HepG2 (cell line): ENCODE results near the gene TUBB2B. TPM values are rescaled to one million over a fixed set of nuclear protein-coding genes. Genes with fewer than 3 reads are reported as not detected.
A peak's percentile ranks its signal among the peaks of the same experiment; 100 is the strongest.

Experiments used
- AGO2 ChIP-seq: fragments of 200-400 bp; formaldehyde crosslinking; optimal IDR thresholded peaks from 2 replicates; pipeline ENCODE3; 2017; ENCODE audit warnings: mild to moderate bottlenecking, low read depth, low read length, moderate library complexity
- ELF4 ChIP-seq: sonication (generic); formaldehyde crosslinking; IDR thresholded peaks from 2 replicates; pipeline ENCODE4 v1.5.0; 2020; ENCODE audit warnings: missing genetic modification reagents, mild to moderate bottlenecking, moderate library complexity, borderline replicate concordance
- YEATS4 ChIP-seq: sonication (generic); formaldehyde crosslinking; IDR thresholded peaks from 2 replicates; pipeline ENCODE4 v1.4.0; 2020; ENCODE audit warnings: missing genetic modification reagents, borderline replicate concordance
- ZBTB20 ChIP-seq: sonication (generic); formaldehyde crosslinking; IDR thresholded peaks from 2 replicates; pipeline ENCODE4 v1.8.1; 2023; ENCODE audit warnings: missing genetic modification reagents, low read depth, mild to moderate bottlenecking, borderline replicate concordance
- ZKSCAN5 ChIP-seq: sonication (generic); formaldehyde crosslinking; IDR thresholded peaks from 2 replicates; pipeline ENCODE4 v1.5.1; 2020; ENCODE audit warnings: mild to moderate bottlenecking, missing genetic modification reagents
- ZNF430 ChIP-seq: sonication (generic); formaldehyde crosslinking; IDR thresholded peaks from 2 replicates; pipeline ENCODE4 v1.9.0; 2021; ENCODE audit warnings: mild to moderate bottlenecking, missing genetic modification reagents
- ZNF577 ChIP-seq: sonication (generic); formaldehyde crosslinking; IDR thresholded peaks from 2 replicates; pipeline ENCODE4 v1.4.0; 2020; ENCODE audit warnings: mild to moderate bottlenecking, low read depth, missing genetic modification reagents, borderline replicate concordance
- ZNF891 ChIP-seq: sonication (generic); formaldehyde crosslinking; IDR thresholded peaks from 2 replicates; pipeline ENCODE4 v1.5.0; 2020; ENCODE audit warnings: mild to moderate bottlenecking, missing genetic modification reagents
- ZSCAN9 ChIP-seq: IDR thresholded peaks from 2 replicates; pipeline ENCODE4 v1.6.1; 2016; ENCODE audit warnings: borderline replicate concordance
- polyA plus RNA-seq, 8 experiments: library from polyadenylated mRNA; depleted of rRNA in 3 of 8; stranded (reverse) in 7 of 8; unstranded in 1 of 8; fragments of >200 nt; fragmentation: Illumina TruSeq in 4 of 8; extraction: Trizol in 4 of 8; gene quantifications; 2 replicates each; pipeline versions ENCODE4 v1.2.1 to v1.2.3, GENCODE V29; 2011 to 2016; ENCODE audit warnings: low read depth in 4 of 8, missing spikeins in 1 of 8, mixed read lengths in 1 of 8; ENCODE audit not compliant: insufficient read depth in 1 of 8
- total RNA-seq, 5 experiments: library from RNA; depleted of rRNA; stranded (reverse); fragments of >200 nt; fragmentation: Illumina TruSeq; extraction: Trizol; gene quantifications; 2 replicates each; pipeline ENCODE4 v1.2.3, GENCODE V29; 2016; ENCODE audit warnings: low read depth in 1 of 5
- TF ChIP-seq, protein P1 (sequence below): sonication (generic); formaldehyde crosslinking; IDR thresholded peaks from 2 replicates; pipeline ENCODE4 v1.5.1; 2020; ENCODE audit warnings: missing genetic modification reagents, mild to moderate bottlenecking, borderline replicate concordance
- TF ChIP-seq, protein P2 (sequence below): IDR thresholded peaks from 2 replicates; pipeline ENCODE4 v1.6.1; 2012; ENCODE audit warnings: inconsistent platforms
- TF ChIP-seq, protein P3 (sequence below): sonication (generic); formaldehyde crosslinking; IDR thresholded peaks from 2 replicates; pipeline ENCODE4 v1.4.0; 2020; ENCODE audit warnings: low read depth, missing genetic modification reagents
- TF ChIP-seq, protein P4 (sequence below): IDR thresholded peaks from 2 replicates; pipeline ENCODE4 v1.6.1; 2016; ENCODE audit warnings: low read depth, control low read depth
- TF ChIP-seq, protein P5 (sequence below): sonication (generic); formaldehyde crosslinking; IDR thresholded peaks from 2 replicates; pipeline ENCODE4 v1.5.1; 2020; ENCODE audit warnings: missing genetic modification reagents, mild to moderate bottlenecking, borderline replicate concordance
- TF ChIP-seq, protein P6 (sequence below): sonication (generic); formaldehyde crosslinking; IDR thresholded peaks from 2 replicates; pipeline ENCODE4 v1.4.0; 2020; ENCODE audit warnings: missing genetic modification reagents
- TF ChIP-seq, protein P7 (sequence below): IDR thresholded peaks from 2 replicates; pipeline ENCODE4 v1.6.1; 2016

Gene TUBB2B
- total and polyA plus RNA-seq, 2 of the 13 experiments (the other 11 are each of a cell fraction or from before 2014, with no cell fraction given), result 10.3 to 23.6 TPM

DNA sequence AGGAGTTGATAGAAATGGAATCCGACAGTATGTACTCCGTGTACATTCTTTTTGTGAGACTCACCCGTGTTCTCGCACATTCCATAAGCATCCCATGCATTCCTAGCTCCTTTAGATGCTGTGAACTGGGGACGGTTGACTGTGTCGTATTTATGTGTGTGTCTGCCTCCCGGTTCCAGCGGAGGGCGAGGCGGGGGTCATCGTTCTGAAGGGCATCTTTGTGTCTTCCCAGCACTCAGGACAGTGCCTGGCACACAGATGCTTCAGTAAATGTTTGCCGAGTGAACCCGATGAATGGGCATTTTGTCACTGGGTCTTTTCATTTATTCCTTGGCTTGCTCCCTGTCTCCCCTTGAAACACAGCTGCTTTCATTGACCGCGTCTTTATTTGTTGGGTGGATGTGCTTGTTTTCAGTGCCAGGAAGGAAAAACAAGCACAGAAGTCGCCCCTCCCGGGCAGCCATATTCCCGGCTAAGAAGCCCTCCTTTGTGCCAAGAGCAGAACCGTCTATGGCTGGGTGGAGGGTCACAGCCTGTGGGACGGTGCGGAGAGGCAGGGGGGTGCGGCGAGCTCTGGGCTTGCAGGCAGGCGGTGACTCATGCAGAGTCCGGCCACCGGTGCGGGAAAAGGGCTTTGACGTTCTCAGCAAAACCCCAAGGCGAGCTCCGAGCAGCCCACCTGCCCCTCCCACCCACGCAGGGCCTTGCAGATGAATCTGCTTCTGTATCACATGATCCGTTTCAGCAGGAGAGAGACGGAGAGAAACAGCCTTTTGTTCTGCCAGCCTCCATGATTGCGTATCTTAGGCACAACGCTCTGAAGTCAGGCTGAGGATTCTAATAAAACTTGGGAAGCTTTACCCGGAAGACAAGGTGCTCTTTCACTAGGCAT is 20.0 kb upstream of the TUBB2B start (continued):
- TF ChIP-seq, protein P1, sequence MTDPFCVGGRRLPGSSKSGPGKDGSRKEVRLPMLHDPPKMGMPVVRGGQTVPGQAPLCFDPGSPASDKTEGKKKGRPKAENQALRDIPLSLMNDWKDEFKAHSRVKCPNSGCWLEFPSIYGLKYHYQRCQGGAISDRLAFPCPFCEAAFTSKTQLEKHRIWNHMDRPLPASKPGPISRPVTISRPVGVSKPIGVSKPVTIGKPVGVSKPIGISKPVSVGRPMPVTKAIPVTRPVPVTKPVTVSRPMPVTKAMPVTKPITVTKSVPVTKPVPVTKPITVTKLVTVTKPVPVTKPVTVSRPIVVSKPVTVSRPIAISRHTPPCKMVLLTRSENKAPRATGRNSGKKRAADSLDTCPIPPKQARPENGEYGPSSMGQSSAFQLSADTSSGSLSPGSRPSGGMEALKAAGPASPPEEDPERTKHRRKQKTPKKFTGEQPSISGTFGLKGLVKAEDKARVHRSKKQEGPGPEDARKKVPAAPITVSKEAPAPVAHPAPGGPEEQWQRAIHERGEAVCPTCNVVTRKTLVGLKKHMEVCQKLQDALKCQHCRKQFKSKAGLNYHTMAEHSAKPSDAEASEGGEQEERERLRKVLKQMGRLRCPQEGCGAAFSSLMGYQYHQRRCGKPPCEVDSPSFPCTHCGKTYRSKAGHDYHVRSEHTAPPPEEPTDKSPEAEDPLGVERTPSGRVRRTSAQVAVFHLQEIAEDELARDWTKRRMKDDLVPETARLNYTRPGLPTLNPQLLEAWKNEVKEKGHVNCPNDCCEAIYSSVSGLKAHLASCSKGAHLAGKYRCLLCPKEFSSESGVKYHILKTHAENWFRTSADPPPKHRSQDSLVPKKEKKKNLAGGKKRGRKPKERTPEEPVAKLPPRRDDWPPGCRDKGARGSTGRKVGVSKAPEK (CRISPR knock-in tag), result no peak
- TF ChIP-seq, protein P2, sequence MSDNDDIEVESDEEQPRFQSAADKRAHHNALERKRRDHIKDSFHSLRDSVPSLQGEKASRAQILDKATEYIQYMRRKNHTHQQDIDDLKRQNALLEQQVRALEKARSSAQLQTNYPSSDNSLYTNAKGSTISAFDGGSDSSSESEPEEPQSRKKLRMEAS, result no peak
- TF ChIP-seq, protein P3, sequence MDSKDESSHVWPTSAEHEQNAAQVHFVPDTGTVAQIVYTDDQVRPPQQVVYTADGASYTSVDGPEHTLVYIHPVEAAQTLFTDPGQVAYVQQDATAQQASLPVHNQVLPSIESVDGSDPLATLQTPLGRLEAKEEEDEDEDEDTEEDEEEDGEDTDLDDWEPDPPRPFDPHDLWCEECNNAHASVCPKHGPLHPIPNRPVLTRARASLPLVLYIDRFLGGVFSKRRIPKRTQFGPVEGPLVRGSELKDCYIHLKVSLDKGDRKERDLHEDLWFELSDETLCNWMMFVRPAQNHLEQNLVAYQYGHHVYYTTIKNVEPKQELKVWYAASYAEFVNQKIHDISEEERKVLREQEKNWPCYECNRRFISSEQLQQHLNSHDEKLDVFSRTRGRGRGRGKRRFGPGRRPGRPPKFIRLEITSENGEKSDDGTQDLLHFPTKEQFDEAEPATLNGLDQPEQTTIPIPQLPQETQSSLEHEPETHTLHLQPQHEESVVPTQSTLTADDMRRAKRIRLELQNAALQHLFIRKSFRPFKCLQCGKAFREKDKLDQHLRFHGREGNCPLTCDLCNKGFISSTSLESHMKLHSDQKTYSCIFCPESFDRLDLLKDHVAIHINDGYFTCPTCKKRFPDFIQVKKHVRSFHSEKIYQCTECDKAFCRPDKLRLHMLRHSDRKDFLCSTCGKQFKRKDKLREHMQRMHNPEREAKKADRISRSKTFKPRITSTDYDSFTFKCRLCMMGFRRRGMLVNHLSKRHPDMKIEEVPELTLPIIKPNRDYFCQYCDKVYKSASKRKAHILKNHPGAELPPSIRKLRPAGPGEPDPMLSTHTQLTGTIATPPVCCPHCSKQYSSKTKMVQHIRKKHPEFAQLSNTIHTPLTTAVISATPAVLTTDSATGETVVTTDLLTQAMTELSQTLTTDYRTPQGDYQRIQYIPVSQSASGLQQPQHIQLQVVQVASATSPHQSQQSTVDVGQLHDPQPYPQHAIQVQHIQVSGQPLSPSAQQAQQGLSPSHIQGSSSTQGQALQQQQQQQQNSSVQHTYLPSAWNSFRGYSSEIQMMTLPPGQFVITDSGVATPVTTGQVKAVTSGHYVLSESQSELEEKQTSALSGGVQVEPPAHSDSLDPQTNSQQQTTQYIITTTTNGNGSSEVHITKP (CRISPR knock-in tag), result 0 out of 2 replicates have a peak, but pooled peaks have one; percentile 36
- TF ChIP-seq, protein P4, sequence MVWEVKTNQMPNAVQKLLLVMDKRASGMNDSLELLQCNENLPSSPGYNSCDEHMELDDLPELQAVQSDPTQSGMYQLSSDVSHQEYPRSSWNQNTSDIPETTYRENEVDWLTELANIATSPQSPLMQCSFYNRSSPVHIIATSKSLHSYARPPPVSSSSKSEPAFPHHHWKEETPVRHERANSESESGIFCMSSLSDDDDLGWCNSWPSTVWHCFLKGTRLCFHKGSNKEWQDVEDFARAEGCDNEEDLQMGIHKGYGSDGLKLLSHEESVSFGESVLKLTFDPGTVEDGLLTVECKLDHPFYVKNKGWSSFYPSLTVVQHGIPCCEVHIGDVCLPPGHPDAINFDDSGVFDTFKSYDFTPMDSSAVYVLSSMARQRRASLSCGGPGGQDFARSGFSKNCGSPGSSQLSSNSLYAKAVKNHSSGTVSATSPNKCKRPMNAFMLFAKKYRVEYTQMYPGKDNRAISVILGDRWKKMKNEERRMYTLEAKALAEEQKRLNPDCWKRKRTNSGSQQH, result no peak
- no peak for TF ChIP-seq ZNF430
- no peak for TF ChIP-seq ZNF577 (CRISPR knock-in tag)
- no peak for TF ChIP-seq ZNF891 (CRISPR knock-in tag)
- TF ChIP-seq ELF4 (CRISPR knock-in tag), result no peak
- no peak for TF ChIP-seq AGO2
- TF ChIP-seq, protein P5, sequence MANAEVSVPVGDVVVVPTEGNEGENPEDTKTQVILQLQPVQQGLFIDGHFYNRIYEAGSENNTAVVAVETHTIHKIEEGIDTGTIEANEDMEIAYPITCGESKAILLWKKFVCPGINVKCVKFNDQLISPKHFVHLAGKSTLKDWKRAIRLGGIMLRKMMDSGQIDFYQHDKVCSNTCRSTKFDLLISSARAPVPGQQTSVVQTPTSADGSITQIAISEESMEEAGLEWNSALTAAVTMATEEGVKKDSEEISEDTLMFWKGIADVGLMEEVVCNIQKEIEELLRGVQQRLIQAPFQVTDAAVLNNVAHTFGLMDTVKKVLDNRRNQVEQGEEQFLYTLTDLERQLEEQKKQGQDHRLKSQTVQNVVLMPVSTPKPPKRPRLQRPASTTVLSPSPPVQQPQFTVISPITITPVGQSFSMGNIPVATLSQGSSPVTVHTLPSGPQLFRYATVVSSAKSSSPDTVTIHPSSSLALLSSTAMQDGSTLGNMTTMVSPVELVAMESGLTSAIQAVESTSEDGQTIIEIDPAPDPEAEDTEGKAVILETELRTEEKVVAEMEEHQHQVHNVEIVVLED (CRISPR knock-in tag), result peak; percentile 36; the same call in 1 of the 2 replicates
- peak; percentile 51; the same call in 1 of the 2 replicates for TF ChIP-seq YEATS4 (CRISPR knock-in tag)
- TF ChIP-seq, protein P6, sequence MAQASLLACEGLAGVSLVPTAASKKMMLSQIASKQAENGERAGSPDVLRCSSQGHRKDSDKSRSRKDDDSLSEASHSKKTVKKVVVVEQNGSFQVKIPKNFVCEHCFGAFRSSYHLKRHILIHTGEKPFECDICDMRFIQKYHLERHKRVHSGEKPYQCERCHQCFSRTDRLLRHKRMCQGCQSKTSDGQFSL (CRISPR knock-in tag), result peak; percentile 89
- TF ChIP-seq, protein P7, sequence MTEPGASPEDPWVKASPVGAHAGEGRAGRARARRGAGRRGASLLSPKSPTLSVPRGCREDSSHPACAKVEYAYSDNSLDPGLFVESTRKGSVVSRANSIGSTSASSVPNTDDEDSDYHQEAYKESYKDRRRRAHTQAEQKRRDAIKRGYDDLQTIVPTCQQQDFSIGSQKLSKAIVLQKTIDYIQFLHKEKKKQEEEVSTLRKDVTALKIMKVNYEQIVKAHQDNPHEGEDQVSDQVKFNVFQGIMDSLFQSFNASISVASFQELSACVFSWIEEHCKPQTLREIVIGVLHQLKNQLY (CRISPR knock-in tag), result peak; percentile 43; the same call in 1 of the 2 replicates
- no peak; the same call in 1 of the 2 replicates for TF ChIP-seq ZBTB20 (CRISPR knock-in tag)
- TF ChIP-seq ZSCAN9 (CRISPR knock-in tag), result 0 out of 2 replicates have a peak, but pooled peaks have one; percentile 37
- TF ChIP-seq ZKSCAN5 (CRISPR knock-in tag), result 0 out of 2 replicates have a peak, but pooled peaks have one; percentile 45
